GM12878 (cell line): Measurements from ENCODE around the gene ALG1L2.
"Not testable (repeated sequence)": the region's sequence is repeated elsewhere in the genome, so short reads cannot be mapped to it uniquely, and the experiment has no call there.

Experiments
- CEBPB ChIP-seq, 2 experiments: fragments of 150-350 bp in 1 of 2; IDR thresholded peaks; 2 replicates each; pipeline ENCODE4 v1.6.1; 2012 to 2014; ENCODE audit warnings: low read depth in 2 of 2, low read length in 2 of 2, borderline replicate concordance in 1 of 2, inconsistent platforms in 1 of 2
- CTCF ChIP-seq, 3 experiments: IDR thresholded peaks in 2 of 3; conservative IDR thresholded peaks in 1 of 3; 2 replicates each; pipeline ENCODE4 v1.5.1; 2011; ENCODE audit warnings: low read depth in 3 of 3, low read length in 3 of 3, mild to moderate bottlenecking in 3 of 3, control low read depth in 2 of 3, moderate library complexity in 2 of 3, inconsistent platforms in 1 of 3, mixed read lengths in 1 of 3; ENCODE audit not compliant: control insufficient read depth in 2 of 3, insufficient read depth in 1 of 3; ENCODE audit errors: extremely low read depth in 1 of 3
- KDM1A ChIP-seq: fragments of 200-600 bp; sonication (generic); IDR thresholded peaks from 2 replicates; pipeline ENCODE4 v1.6.1; 2016; ENCODE audit warnings: borderline replicate concordance
- RCOR1 ChIP-seq: conservative IDR thresholded peaks from 2 replicates; pipeline ENCODE4 v1.6.1; 2012; ENCODE audit warnings: low read depth, low read length, improper control_type of control experiment
- SUZ12 ChIP-seq: fragments of 200-600 bp; sonication (generic); IDR thresholded peaks from one replicate; pipeline ENCODE4 v1.6.1; 2018; ENCODE audit warnings: antibody characterized with exemption, mild to moderate bottlenecking; ENCODE audit not compliant: unreplicated experiment

- not testable (repeated sequence) for TF ChIP-seq CEBPB (IDR thresholded peaks at IDR 0.05; ENCODE audit: borderline replicate concordance in 1 of 2, low read depth in 2 of 2, low read length in 2 of 2); CTCF (IDR thresholded peaks at IDR 0.05 in 2 of 3, conservative IDR thresholded peaks at IDR 0.05 in 1 of 3; ENCODE audit: control insufficient read depth in 2 of 3, extremely low read depth in 1 of 3, insufficient read depth in 1 of 3, low read depth in 3 of 3, low read length in 3 of 3); RCOR1; SUZ12; KDM1A
Measured at GRCh38 chr3:130108836-130109585, 27.4 kb downstream of the ALG1L2 start.
